Retinal pigment epithelial cell (primary cell): ENCODE data around the gene OR51T1.
"Not testable (repeated sequence)": the region's sequence is repeated elsewhere in the genome, so short reads cannot be mapped to it uniquely, and the experiment has no call there.

Source experiments
- DNase-seq: peaks from one replicate; pipeline ENCODE4 v3.0.0-alpha.2; 2010; ENCODE audit warnings: low read depth
- H3K4me3 ChIP-seq: 2 replicates; pipeline ENCODE4 v1.5.1; 2011; ENCODE audit warnings: mild to moderate bottlenecking, low read length, control low read depth, moderate library complexity
- TF ChIP-seq, protein P1 (sequence below): conservative IDR thresholded peaks from 2 replicates; pipeline ENCODE4 v1.5.1; 2011; ENCODE audit warnings: low read depth, low read length, control low read depth, inconsistent platforms

The OR51T1 gene, protein sequence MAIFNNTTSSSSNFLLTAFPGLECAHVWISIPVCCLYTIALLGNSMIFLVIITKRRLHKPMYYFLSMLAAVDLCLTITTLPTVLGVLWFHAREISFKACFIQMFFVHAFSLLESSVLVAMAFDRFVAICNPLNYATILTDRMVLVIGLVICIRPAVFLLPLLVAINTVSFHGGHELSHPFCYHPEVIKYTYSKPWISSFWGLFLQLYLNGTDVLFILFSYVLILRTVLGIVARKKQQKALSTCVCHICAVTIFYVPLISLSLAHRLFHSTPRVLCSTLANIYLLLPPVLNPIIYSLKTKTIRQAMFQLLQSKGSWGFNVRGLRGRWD

DNA sequence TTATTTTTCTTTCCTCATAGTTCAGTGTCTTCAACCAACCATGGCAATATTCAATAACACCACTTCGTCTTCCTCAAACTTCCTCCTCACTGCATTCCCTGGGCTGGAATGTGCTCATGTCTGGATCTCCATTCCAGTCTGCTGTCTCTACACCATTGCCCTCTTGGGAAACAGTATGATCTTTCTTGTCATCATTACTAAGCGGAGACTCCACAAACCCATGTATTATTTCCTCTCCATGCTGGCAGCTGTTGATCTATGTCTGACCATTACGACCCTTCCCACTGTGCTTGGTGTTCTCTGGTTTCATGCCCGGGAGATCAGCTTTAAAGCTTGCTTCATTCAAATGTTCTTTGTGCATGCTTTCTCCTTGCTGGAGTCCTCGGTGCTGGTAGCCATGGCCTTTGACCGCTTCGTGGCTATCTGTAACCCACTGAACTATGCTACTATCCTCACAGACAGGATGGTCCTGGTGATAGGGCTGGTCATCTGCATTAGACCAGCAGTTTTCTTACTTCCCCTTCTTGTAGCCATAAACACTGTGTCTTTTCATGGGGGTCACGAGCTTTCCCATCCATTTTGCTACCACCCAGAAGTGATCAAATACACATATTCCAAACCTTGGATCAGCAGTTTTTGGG lies at the start of gene OR51T1:
OR51T1 (plus strand) TSS at position 41 of the 641 bp plus-strand sequence; CDS start at position 41, 0 bp downstream.
- no peak within 1 kb of the TSS for H3K4me3 ChIP-seq
- TF ChIP-seq, protein P1, sequence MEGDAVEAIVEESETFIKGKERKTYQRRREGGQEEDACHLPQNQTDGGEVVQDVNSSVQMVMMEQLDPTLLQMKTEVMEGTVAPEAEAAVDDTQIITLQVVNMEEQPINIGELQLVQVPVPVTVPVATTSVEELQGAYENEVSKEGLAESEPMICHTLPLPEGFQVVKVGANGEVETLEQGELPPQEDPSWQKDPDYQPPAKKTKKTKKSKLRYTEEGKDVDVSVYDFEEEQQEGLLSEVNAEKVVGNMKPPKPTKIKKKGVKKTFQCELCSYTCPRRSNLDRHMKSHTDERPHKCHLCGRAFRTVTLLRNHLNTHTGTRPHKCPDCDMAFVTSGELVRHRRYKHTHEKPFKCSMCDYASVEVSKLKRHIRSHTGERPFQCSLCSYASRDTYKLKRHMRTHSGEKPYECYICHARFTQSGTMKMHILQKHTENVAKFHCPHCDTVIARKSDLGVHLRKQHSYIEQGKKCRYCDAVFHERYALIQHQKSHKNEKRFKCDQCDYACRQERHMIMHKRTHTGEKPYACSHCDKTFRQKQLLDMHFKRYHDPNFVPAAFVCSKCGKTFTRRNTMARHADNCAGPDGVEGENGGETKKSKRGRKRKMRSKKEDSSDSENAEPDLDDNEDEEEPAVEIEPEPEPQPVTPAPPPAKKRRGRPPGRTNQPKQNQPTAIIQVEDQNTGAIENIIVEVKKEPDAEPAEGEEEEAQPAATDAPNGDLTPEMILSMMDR, result no peak
- DNase-seq, result no peak

DNA sequence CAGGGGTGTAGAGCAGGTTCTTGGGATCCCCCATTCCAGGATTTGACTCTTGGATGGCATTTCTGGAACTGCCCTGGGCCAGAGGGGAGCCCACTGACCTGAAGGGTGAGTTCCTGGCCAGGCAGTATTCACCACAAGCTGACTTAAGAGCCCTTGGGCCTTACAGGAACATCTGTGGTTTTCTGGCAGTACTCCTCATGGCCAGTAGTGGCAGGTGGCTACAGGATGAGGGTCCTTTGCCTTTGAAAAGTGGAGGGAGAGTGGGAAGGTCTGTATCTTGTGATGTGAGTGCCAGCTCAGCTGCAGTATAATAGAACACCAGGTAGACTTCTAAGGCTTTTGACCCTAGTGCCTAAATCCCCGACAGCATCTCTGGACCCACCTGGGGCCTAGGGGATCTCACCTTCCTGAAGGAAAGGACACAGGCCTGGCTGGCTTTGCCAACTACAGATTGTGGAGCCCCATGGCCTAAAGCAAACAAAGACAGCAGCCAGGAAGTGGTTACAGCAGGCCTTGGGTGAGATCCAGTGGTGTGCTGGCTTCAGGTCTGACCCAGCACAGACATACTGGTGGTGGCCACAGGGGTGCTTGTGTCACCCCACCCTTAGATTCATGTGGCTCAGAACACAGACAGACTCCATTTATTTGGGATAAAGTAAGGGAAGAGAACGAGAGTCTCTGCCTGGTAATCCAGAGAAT lies 41.7 kb upstream of the OR51T1 start:
- TF ChIP-seq, protein P1, result no peak
- no peak overlapping the region for H3K4me3 ChIP-seq
- DNase-seq, result no peak

DNA sequence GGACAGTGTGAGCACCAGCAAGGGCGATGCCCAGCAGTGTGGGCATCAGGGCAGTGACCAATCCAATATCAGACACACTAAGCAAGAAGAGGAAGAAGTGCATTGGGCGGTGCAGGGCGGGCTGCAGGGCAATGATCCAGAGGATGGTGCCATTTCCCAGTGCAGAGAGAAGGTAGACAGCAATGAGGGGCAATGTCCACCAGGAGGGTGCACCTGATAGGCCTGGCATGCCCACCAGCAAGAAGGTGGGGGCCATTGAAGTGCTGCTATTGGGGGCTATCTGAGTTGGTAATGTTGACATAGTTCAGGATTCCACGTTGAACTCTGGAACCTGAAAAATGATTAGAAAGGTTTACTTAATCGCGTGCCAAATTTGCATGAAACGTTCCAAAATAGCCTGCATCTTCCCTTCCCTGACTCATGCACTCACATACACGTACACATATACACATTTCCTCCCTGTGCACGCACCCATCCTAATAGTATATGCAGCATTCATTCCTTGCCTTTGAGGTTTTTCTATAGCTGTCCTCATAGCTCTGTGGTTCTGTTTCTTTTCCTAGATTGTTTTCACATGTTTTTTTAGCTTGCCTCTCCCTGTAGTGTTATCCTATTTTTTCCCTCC lies 32.7 kb upstream of the OR51T1 start, which contains the start of gene OR51S1:
OR51S1 (minus strand) TSS at position 301 of the 625 bp plus-strand sequence; CDS start at position 301, 0 bp downstream.
- TF ChIP-seq, protein P1, result no peak
- DNase-seq, result no peak

DNA sequence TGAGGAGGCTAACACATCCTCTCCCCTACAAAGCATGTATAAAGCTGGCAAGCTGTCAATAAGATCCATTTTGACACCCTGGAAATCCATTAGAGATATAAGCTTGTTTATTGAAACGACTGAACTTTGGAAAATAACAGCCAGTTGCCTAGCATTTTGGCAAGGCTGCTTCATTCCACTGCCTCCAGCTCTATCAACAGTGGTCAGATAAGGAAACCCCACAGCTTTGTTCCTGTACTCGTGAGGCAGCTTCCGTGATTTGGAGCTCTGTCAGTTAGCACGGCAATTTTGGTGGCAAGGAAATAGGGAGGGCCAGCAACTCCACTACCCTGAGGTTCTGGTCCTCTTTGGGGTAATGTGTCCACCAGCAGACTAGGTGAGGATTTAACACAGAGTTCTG lies 30.7 kb upstream of the OR51T1 start:
- TF ChIP-seq, protein P1, result no peak
- DNase-seq, result no peak

More for the DNA sequence above, 32.7 kb upstream of the OR51T1 start, which contains the start of gene OR51S1:
- no peak within 1 kb of the TSS for H3K4me3 ChIP-seq

DNA sequence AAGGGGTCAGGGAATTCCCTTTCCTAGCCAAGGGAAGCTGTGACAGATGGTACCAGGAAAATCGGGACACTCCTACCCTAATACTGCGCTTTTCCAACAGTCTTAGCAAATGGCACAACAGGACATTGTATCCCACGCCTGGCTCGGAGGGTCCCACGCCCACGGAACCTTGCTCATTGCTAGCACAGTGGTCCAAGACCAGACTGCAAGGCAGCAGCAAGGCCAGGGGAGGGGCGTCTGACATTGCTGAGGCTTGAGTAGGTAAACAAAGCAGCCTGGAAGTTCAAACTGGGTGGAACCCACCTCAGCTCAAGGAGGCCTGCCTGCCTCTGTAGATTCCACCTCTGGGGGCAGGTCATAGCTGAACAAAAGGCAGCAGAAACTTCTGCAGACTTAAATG lies 27.4 kb upstream of the OR51T1 start:
- H3K4me3 ChIP-seq, DNase-seq: not testable (repeated sequence)

More for the DNA sequence above, 30.7 kb upstream of the OR51T1 start:
- H3K4me3 ChIP-seq, result no peak overlapping the region

DNA sequence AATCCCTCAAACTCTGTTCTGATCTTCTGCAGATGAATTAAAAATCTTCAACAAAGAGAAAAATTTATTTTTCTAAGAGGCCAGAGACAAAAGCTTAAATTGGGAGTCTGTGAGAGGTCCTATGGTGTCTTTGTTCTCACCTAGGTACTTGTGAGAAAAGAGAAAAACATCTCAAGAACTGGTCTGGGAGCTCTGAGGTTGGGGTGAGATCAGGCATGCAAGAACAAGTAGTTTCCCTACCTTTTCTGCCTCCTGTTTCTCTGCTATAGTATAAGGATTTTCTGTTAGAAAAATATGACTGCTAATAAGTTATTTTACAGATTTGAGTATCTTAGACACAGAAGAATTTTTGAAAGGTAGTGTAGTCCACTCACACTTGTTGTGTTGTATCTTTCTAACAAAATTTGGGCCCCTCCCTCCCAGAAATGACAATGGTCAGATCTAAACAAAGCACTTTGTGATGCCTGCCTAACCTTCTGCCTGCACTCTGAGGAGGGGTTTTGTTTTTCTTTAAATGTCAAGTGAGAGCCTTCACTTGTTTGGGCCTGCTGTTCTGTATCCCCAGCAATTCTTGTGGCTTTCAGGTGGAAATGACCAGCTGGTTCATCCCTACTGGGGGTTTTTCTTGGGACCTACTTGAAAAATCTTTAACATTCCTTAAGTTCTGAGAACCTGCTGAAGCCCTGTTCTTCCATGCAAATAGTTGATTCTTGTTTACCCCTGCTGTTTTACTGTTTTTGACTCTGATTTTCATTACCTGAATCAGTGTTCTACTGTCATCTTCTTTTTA lies 19.1 kb upstream of the OR51T1 start:
- H3K4me3 ChIP-seq, result no peak overlapping the region
- no peak for DNase-seq
- TF ChIP-seq, protein P1, result no peak

DNA sequence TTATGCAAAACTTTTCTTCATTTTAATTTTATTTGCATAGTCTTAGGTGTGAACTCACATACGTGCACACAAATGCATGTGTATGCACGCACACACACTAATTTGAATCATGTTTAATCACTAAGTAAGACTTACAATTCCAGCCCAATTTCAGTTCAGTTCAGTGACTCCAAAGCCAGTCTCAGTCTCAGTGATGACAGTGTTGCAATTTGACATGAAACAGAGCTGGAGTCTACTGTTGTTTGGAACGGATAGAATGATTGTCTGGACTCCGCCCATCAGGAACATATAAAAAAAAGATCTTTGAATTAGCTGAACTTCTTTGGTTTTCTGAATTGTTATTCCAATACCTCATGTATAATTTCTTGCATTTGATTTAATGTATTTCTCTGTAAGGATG lies 17.8 kb upstream of the OR51T1 start:
- TF ChIP-seq, protein P1, result no peak
- no peak for DNase-seq
- H3K4me3 ChIP-seq, result no peak overlapping the region
